Fibroblast of upper back skin (primary cell): ENCODE results near the gene PDGFA.
"Not testable (repeated sequence)": the region's sequence is repeated elsewhere in the genome, so short reads cannot be mapped to it uniquely, and the experiment has no call there.

Source experiments
- DNase-seq: peaks from one replicate; pipeline ENCODE4 v3.0.0-alpha.2; 2013

Gene PDGFA

GRCh38 chr7:551615-551970 lies 31.9 kb upstream of the PDGFA start:
- DNase-seq = not testable (repeated sequence)

- no peak for DNase-seq
These were observed 31.4 kb upstream of the PDGFA start for GRCh38 chr7:550881-551614.

GRCh38 chr7:549891-550625 lies 30.4 kb upstream of the PDGFA start:
- no peak for DNase-seq

GRCh38 chr7:549066-549890 lies 29.6 kb upstream of the PDGFA start:
- no peak for DNase-seq

GRCh38 chr7:548401-548800 lies 28.8 kb upstream of the PDGFA start:
- DNase-seq = no peak

- DNase-seq = no peak
These were observed 25.8 kb upstream of the PDGFA start for GRCh38 chr7:545470-545869.

GRCh38 chr7:544338-545221 lies 24.9 kb upstream of the PDGFA start:
- no peak for DNase-seq

GRCh38 chr7:543501-544337 lies 24.1 kb upstream of the PDGFA start:
- DNase-seq = no peak

- DNase-seq = peak; percentile 91
These were observed 23.3 kb upstream of the PDGFA start for GRCh38 chr7:542713-543500.

- DNase-seq = no peak
These were observed 22.6 kb upstream of the PDGFA start for GRCh38 chr7:542131-542712.

GRCh38 chr7:541661-542060 lies 22.0 kb upstream of the PDGFA start:
- DNase-seq = no peak

- DNase-seq = no peak
These were observed 21.4 kb upstream of the PDGFA start for GRCh38 chr7:540997-541396.

GRCh38 chr7:540579-540978 lies 20.9 kb upstream of the PDGFA start:
- no peak for DNase-seq

GRCh38 chr7:539731-540411 lies 20.2 kb upstream of the PDGFA start:
- peak; percentile 65 for DNase-seq

GRCh38 chr7:538764-539685 lies 19.4 kb upstream of the PDGFA start:
- DNase-seq = no peak

- peak; percentile 93 for DNase-seq
These were observed 18.4 kb upstream of the PDGFA start for GRCh38 chr7:537911-538634.

GRCh38 chr7:536231-536630 lies 16.6 kb upstream of the PDGFA start:
- DNase-seq = no peak

GRCh38 chr7:534959-535358 lies 15.3 kb upstream of the PDGFA start:
- no peak for DNase-seq
